MCF 10A (cell line): ENCODE results near the gene DMGDH. TPM values are rescaled to one million over a fixed set of nuclear protein-coding genes. Genes with fewer than 3 reads are reported as not detected.

ENCODE experiments used
- BruUV-seq: library from RNA; stranded (reverse); fragments of 400-500 nt; replicated peaks from 2 replicates; lab custom pipeline; 2021; lab: Mats Ljungman, UMichigan
- CTCF ChIA-PET: fragments of 300-600 bp; sonication (Branson Sonifier 250); formaldehyde crosslinking; extraction: SDS; loops from one replicate; lab custom pipeline; 2021; ENCODE audit warnings: antibody characterized with exemption, inconsistent platforms; lab: Yijun Ruan, JAX
- POLR2A ChIA-PET: fragments of 300-600, 350-650 bp; sonication (Branson Sonifier 250); formaldehyde crosslinking; extraction: SDS; loops from one replicate; lab custom pipeline; 2020; ENCODE audit warnings: antibody characterized with exemption, inconsistent platforms; lab: Yijun Ruan, JAX
- DNase-seq: peaks from one replicate; pipeline ENCODE4 v3.0.0-alpha.2; 2018; ENCODE audit not compliant: unreplicated experiment
- H3K27ac Mint-ChIP-seq: one replicate; pipeline ENCODE4 v1.8.0; 2022; ENCODE audit warnings: mild to moderate bottlenecking, low read depth, mixed read lengths; ENCODE audit not compliant: unreplicated experiment
- H3K27me3 Mint-ChIP-seq: one replicate; pipeline ENCODE4 v1.8.0; 2022; ENCODE audit warnings: mixed read lengths; ENCODE audit not compliant: insufficient read depth, unreplicated experiment
- H3K36me3 Mint-ChIP-seq: one replicate; pipeline ENCODE4 v1.8.0; 2022; ENCODE audit warnings: mild to moderate bottlenecking, moderate library complexity, mixed read lengths; ENCODE audit not compliant: insufficient read depth, unreplicated experiment
- H3K4me1 Mint-ChIP-seq: one replicate; pipeline ENCODE4 v1.8.0; 2022; ENCODE audit warnings: mixed read lengths; ENCODE audit not compliant: insufficient read depth, unreplicated experiment
- H3K4me3 Mint-ChIP-seq: one replicate; pipeline ENCODE4 v1.8.0; 2022; ENCODE audit warnings: mild to moderate bottlenecking, moderate library complexity, mixed read lengths; ENCODE audit not compliant: unreplicated experiment
- H3K9me3 Mint-ChIP-seq: one replicate; pipeline ENCODE4 v1.8.0; 2022; ENCODE audit warnings: mixed read lengths; ENCODE audit not compliant: unreplicated experiment
- intact Hi-C: fragments of 100-400 bp; cut with micrococcal nuclease; formaldehyde crosslinking; loops from 2 replicates; pipeline ENCODE4 v1.14.1; 2022
- total RNA-seq: library from RNA; stranded (reverse); gene quantifications from 2 replicates; pipeline ENCODE4 v1.2.3, GENCODE V29; 2022
- TF ChIP-seq, protein P1 (sequence below): fragments of 200-600 bp; IDR thresholded peaks from one replicate; pipeline ENCODE4 v1.8.0; 2022; ENCODE audit warnings: antibody characterized with exemption, mild to moderate bottlenecking; ENCODE audit not compliant: unreplicated experiment

The DMGDH gene
- total RNA-seq, 1 experiment from 2014 or later: 9.2 TPM

DNA sequence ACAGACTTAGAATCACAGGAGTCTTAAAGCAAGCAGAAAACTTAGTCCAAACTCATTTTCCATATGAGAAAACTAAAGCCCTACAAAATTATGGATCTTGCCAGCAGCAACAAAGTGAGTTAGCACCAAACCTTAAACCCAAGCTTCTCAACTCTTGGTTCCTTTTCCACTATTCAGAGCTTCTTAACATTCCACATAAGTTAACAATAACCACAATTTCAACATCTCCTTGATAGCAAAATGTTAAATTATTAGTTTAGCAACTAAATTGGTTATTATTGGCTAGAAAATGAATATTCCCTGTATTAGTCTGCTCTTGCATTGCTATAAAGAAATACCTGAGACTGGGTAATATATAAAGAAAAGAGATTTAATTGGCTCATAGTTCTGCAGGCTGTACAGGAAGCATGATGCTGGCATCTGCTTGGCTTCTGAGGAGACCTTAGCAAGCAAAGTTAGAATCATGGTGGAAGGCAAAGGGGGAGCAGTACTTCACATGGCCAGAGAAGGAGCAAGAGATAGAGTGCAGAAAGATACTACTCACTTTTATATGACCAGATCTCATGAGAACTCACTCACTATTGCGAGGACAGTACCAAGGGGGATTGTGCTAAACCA lies 58.1 kb downstream of the DMGDH start:
- H3K27me3 Mint-ChIP-seq: peaks cover 17% of the 10 kb centered on the region
- TF ChIP-seq, protein P1, sequence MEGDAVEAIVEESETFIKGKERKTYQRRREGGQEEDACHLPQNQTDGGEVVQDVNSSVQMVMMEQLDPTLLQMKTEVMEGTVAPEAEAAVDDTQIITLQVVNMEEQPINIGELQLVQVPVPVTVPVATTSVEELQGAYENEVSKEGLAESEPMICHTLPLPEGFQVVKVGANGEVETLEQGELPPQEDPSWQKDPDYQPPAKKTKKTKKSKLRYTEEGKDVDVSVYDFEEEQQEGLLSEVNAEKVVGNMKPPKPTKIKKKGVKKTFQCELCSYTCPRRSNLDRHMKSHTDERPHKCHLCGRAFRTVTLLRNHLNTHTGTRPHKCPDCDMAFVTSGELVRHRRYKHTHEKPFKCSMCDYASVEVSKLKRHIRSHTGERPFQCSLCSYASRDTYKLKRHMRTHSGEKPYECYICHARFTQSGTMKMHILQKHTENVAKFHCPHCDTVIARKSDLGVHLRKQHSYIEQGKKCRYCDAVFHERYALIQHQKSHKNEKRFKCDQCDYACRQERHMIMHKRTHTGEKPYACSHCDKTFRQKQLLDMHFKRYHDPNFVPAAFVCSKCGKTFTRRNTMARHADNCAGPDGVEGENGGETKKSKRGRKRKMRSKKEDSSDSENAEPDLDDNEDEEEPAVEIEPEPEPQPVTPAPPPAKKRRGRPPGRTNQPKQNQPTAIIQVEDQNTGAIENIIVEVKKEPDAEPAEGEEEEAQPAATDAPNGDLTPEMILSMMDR: no peak
- H3K4me1 Mint-ChIP-seq: no peaks in the 10 kb centered on the region
- H3K36me3 Mint-ChIP-seq: no peaks in the 10 kb centered on the region
- DNase-seq: no peak
- ChIA-PET CTCF (interaction anchor here (0.5 to 2.3 kb wide), 5 partner anchors 9 to 122 kb away, joined by 3 to 7 read pairs (median 5); no protein-coding TSS in a partner anchor), POLR2A (interaction anchor here (1.1 kb wide), 1 partner anchor 26 kb away, joined by 3 read pairs; the partner anchor contains the start of gene ARSB)
- BruUV-seq: no TSS peak
- H3K4me3 Mint-ChIP-seq: no peak overlapping the region
- peaks cover 7% of the 10 kb centered on the region for H3K9me3 Mint-ChIP-seq
- intact Hi-C loops: no loop called here
- H3K27ac Mint-ChIP-seq: no peak overlapping the region

DNA sequence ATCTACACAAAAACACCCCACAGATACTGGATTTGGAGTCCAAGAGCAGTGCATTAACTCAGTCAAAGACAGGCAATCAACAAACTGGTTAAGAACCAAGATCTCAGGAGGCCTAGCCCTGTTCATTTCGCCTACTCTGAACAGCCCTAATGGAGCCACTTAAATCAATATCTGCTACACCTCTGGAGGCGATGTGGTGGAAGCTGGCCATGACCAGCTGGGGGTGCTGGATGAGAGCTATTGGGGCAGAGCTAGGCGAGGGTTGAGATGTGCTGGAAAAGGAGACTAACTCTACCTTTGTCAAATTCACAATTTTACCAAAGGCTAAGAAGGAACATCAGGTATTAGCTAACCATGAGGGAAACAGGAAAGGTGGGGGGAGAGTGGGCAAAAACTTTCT lies 61.1 kb downstream of the DMGDH start:
- no TSS peak for BruUV-seq
- POLR2A ChIA-PET: interaction anchor here (1.6 kb wide), 1 partner anchor 24 kb away, joined by 3 read pairs; no protein-coding TSS in a partner anchor
- Mint-ChIP-seq H3K4me1 (no peaks in the 10 kb centered on the region), H3K9me3 (peaks cover 7% of the 10 kb centered on the region), H3K4me3 (no peak overlapping the region), H3K36me3 (no peaks in the 10 kb centered on the region), H3K27ac (no peak overlapping the region), H3K27me3 (peaks cover 5% of the 10 kb centered on the region)
- no peak for DNase-seq
- TF ChIP-seq, protein P1: no peak
- CTCF ChIA-PET: interaction anchor here (1.7 kb wide), 1 partner anchor 17 kb away, joined by 6 read pairs; no protein-coding TSS in a partner anchor
- intact Hi-C loops: no loop called here

DNA sequence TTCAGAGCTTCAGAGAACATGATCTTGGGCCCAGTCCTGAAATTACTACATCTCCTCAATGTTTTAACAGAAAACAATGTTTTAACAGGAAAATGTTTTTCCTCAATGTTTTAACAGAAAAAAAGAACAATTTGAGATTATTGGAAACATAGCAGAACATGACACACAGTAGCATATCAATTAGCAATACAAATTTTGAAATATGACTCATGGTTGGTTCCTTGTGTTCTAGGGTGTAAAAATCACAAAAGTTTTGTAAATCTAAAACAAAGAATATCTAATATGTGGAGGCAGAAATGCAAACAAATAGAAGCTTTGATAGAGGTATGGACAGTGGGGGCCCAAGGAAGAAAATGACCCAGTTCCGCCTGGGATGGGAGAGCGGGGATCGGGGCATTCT lies 61.6 kb downstream of the DMGDH start:
- no peak overlapping the region for H3K27ac Mint-ChIP-seq
- peaks cover 10% of the 10 kb centered on the region for H3K27me3 Mint-ChIP-seq
- peaks cover 3% of the 10 kb centered on the region for H3K9me3 Mint-ChIP-seq
- no peaks in the 10 kb centered on the region for H3K36me3 Mint-ChIP-seq
- H3K4me3 Mint-ChIP-seq: no peak overlapping the region
- no peak for DNase-seq
- intact Hi-C loops: no loop called here
- TF ChIP-seq, protein P1: no peak
- no TSS peak for BruUV-seq
- ChIA-PET CTCF (interaction anchor here (0.6 to 1.7 kb wide), 2 partner anchors 17 to 523 kb away, joined by 3 to 6 read pairs; no protein-coding TSS in a partner anchor), POLR2A (interaction anchor here (1.6 kb wide), 1 partner anchor 23 kb away, joined by 3 read pairs; no protein-coding TSS in a partner anchor)
- no peaks in the 10 kb centered on the region for H3K4me1 Mint-ChIP-seq

DNA sequence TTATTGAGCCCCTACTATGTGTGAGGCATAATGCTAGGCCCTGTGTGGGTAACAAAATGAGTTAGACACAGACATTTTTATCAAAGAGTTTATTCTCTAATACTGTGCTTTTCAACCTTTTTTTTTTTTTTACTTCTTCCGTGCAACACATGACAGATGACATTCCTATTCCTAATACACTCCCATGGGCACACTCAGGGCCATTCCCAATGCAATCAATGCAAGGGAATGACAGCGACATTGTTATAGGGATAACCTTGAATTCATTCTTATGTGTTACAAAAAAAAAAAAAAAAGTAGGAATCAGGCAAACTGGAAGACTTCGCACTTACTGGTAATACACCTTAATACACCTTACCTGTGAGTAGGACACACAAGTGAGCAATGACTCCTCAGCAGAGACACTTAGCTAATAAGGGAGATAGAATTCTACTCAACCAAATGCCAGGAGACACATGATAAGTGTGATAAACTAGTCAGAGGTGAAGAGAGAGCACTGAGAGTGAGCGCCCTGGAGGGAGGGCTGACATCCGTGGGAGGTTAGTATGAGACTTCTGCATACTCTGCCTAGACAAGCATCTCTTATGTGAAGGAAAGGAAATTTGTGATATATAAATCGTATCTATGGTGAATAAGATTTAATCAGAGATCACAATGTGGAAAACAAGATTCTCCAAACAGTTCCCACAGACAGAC lies 63.4 kb downstream of the DMGDH start:
- TF ChIP-seq, protein P1: no peak
- Mint-ChIP-seq H3K9me3 (no peaks in the 10 kb centered on the region), H3K36me3 (no peaks in the 10 kb centered on the region), H3K4me1 (peaks cover 9% of the 10 kb centered on the region), H3K27me3 (peaks cover 14% of the 10 kb centered on the region), H3K27ac (no peak overlapping the region), H3K4me3 (no peak overlapping the region)
- DNase-seq: no peak
- intact Hi-C loops: no loop called here
- ChIA-PET POLR2A (interaction anchor here (0.8 kb wide), 1 partner anchor 10 kb away, joined by 3 read pairs; no protein-coding TSS in a partner anchor), CTCF (interaction anchor here (0.5 to 0.7 kb wide), 2 partner anchors 23 to 139 kb away, joined by 3 read pairs; no protein-coding TSS in a partner anchor)
- no TSS peak for BruUV-seq
